ENCODE measurements around the gene PPT2. TPM values are rescaled to one million over a fixed set of nuclear protein-coding genes. Genes with fewer than 3 reads are reported as not detected.

PPT2 gene
- total and polyA plus RNA-seq, 2 of the 8 experiments (the other 6 are each of a cell fraction or from before 2014, with no cell fraction given), result 24.1 to 39.5 TPM

GRCh38 chr6:32118782-32119628 lies 34.9 kb upstream of the PPT2 start:
- Histone ChIP-seq H3K4ac (replicated peaks; ENCODE audit: insufficient read length, low read depth, low read length) (no peak overlapping the region), H3K23ac (ENCODE audit: insufficient read length) (no peak overlapping the region), H3K14ac (ENCODE audit: insufficient read length) (no peak overlapping the region), H4K91ac (replicated peaks; ENCODE audit: insufficient read length, low read length) (no peak overlapping the region), H3K56ac (replicated peaks; ENCODE audit: insufficient read length, low read depth, low read length) (no peak overlapping the region), H3K27ac (ENCODE audit: low read depth, low read length) (no peak overlapping the region), H3K9ac (replicated peaks in 1 of 4; ENCODE audit: extremely low read depth in 1 of 4, low read depth in 3 of 4, low read length in 3 of 4) (no peak overlapping the region), H3K27me3 (replicated peaks in 1 of 4; ENCODE audit: control insufficient read depth in 3 of 4, extremely low read depth in 1 of 4, insufficient read depth in 3 of 4, low read length in 3 of 4) (no peaks in the 10 kb centered on the region), H3K79me2 (ENCODE audit: control insufficient read depth in 1 of 2, insufficient read depth in 2 of 2, low read length in 2 of 2) (no peaks in the 10 kb centered on the region), H3K4me2 (ENCODE audit: insufficient read depth in 1 of 2, low read depth in 2 of 2, low read length in 2 of 2) (no peak overlapping the region), H3K79me1 (ENCODE audit: low read depth, low read length) (no peaks in the 10 kb centered on the region), H3K36me3 (ENCODE audit: control insufficient read depth in 2 of 4, insufficient read depth in 4 of 4, low read length in 3 of 4) (peaks cover 9 to 30% (median 16%) of the 10 kb centered on the region in 4 experiments; a peak in 7 of 8 replicates), H3K18ac (ENCODE audit: extremely low read depth, low read length) (no peak overlapping the region), H2BK5ac (ENCODE audit: low read depth, low read length) (no peak overlapping the region), H4K8ac (ENCODE audit: extremely low read depth, insufficient read depth, low read length) (no peak overlapping the region), H4K5ac (ENCODE audit: insufficient read length, low read depth, low read length) (no peak overlapping the region), H4K20me1 (replicated peaks in 1 of 2; ENCODE audit: control insufficient read depth in 1 of 2, insufficient read depth in 2 of 2, low read length in 2 of 2) (peaks cover 5 to 7% of the 10 kb centered on the region in 2 experiments), H3K9me3 (ENCODE audit: insufficient read depth in 2 of 2, low read depth in 1 of 2, low read length in 1 of 2) (no peaks in the 10 kb centered on the region), H3K4me3 (ENCODE audit: extremely low read depth in 1 of 4, insufficient read depth in 2 of 4, low read depth in 3 of 4, low read length in 4 of 4) (no peak overlapping the region), H2BK15ac (ENCODE audit: low read length) (no peak overlapping the region), H2AK5ac (ENCODE audit: low read depth, low read length) (no peak overlapping the region), H3K23me2 (ENCODE audit: low read depth, low read length) (no peaks in the 10 kb centered on the region), H2BK120ac (replicated peaks; ENCODE audit: low read depth, low read length) (no peak overlapping the region), H2BK12ac (ENCODE audit: low read depth, low read length) (no peak overlapping the region), H2AFZ (ENCODE audit: low read length) (no peak overlapping the region), H2BK20ac (ENCODE audit: low read length) (no peak overlapping the region), H3K4me1 (replicated peaks in 1 of 4; ENCODE audit: control insufficient read depth in 3 of 4, insufficient read depth in 4 of 4, low read length in 3 of 4) (peaks cover 0 to 2% (median 0%) of the 10 kb centered on the region in 4 experiments; a peak in 2 of 7 replicates)
- WGBS, 2 experiments (ENCODE audit: extremely low coverage in 1 of 2, insufficient coverage in 1 of 2, insufficient read length in 1 of 2, insufficient replicate concordance in 2 of 2, low coverage in 1 of 2, low lambda C conversion rate in 2 of 2, missing lambda C conversion rate in 1 of 2), result 46% methylated on average over 16 of the region's 17 CpGs; no CpG with 5 or more reads in 1 of the 2 experiments
- CTCF ChIA-PET (ENCODE audit: partially characterized antibody), result interaction anchor here (0.7 to 6.1 kb wide), 37 partner anchors 10 to 835 kb away, joined by 3 to 76 read pairs (median 5); partner anchors contain the start of genes ATF6B, CLIC1, EGFL8 and FKBPL
- FAIRE-seq, result no peak
- peak; percentile 73 to 88 for DNase-seq (ENCODE audit: low read depth in 1 of 2, low spot score in 2 of 2)
- TF ChIP-seq RAD21 (IDR thresholded peaks at IDR 0.05 in 1 of 2, conservative IDR thresholded peaks at IDR 0.05 in 1 of 2; ENCODE audit: low read depth in 2 of 2, low read length in 2 of 2) (peak; percentile 92 to 94), SIN3A (conservative IDR thresholded peaks at IDR 0.05 in 1 of 2, IDR thresholded peaks at IDR 0.05 in 1 of 2; ENCODE audit: low read depth in 1 of 2, low read length in 2 of 2) (peak in 1 of 2 experiments; percentile 67; a peak in 1 of 4 replicates), CTCF (IDR thresholded peaks at IDR 0.05; ENCODE audit: control extremely low read depth in 1 of 3, insufficient read depth in 1 of 3, low read depth in 1 of 3, low read length in 3 of 3) (peak; percentile 94 to 96 (median 95)), SIRT6 (IDR thresholded peaks at IDR 0.05; ENCODE audit: low read length) (no peak)
- POLR2A ChIA-PET (ENCODE audit: partially characterized antibody), result interaction anchor here (0.7 to 3.0 kb wide), 8 partner anchors 10 to 74 kb away, joined by 3 to 21 read pairs (median 6); partner anchors contain the start of genes ATF6B, FKBPL, GPSM3 and PRRT1

Measured in H1 (cell line).